COR-L47 (cell line): ENCODE measurements around the gene ADAMTS9.

Experiments
- DNase-seq: peaks from one replicate; lab custom pipeline; 2025; lab: John Stamatoyannopoulos, UW

ADAMTS9 gene

GRCh38 chr3:64651741-64652241, 36.0 kb downstream of the ADAMTS9 start:
- DNase-seq, result no peak

DNA sequence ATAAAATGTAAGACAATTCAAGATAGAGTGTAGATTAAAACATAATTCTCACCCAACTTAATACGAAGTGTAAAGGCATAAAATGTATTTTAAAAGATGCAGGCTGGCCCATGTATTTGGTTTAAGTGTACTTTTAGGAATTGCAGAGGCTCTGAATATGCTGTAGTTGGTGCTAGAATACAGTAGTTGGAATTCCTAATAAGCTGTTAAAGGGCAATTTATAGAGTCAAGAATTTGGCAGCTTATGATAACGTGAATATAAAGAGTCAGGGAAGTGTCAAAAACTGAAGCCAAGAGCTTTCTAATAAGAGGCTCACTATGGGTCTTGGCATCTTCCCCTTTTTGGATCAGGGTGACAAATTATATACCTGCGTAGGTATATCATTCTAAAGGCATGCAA, 36.5 kb downstream of the ADAMTS9 start:
- DNase-seq, result no peak

- DNase-seq, result no peak
Measured at GRCh38 chr3:64650715-64651114, 37.1 kb downstream of the ADAMTS9 start.

GRCh38 chr3:64650096-64650622, 37.6 kb downstream of the ADAMTS9 start:
- no peak for DNase-seq

DNA sequence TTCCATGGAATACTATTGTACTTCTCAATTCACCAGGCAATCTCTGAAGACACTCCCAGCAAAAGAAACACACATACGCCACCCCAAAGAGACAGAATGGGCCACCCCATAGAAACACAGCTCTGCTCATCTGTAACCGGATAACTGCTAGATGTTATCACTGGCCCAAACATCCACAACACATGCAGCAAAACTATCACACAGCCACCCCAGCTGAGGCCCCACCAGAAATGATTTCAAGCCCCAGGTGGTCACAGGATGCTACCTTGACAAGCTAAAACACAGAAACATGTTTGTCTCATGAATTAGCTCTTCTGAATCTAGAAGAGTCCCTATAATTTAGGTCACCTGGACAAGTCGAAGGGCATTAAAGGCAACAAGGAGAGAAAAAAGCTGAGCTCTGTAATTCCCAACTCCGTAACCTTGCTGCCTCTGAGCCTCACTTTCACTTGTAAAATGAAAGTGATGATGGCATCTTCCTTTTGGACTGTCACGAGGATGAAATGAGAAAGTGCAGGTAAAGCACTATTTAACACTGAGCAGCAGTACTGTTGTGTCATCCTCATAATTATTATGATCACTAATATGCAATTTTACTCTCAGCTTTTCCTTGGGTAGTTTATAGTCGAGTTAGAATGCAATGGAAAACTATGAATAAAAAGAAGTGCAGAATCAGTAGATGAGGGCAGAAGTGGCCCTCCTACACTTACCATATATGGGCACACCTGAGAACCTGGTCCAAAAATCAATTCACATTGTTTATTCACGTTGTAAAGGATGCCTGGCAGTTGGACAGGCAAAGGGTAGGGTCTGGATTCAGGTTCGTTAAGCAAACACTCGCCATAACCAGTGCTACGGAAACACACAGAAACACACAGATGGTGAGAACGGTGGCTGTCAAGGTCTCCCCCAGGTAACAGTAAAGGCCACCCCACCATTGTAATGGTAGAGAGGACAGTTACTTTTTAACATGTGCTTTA, 38.6 kb downstream of the ADAMTS9 start:
- no peak for DNase-seq

DNA sequence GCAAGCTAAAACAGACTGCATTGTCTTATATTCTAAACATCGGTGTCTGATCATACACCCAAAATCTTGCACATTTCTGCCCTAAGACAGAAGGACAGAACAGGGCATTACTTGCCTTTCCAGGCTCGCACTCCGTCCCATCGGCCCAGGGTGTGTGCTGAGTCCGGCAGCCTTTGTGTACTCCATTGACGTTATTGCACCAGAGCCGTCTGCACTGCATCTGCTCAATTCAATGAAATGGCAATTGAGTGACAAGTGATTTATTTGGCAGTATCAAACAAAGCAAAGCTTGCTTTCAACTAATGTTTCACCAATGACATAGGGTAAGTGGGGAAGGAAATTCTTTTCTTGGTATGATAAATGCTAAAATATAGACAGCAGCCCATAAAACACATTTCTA, 40.0 kb downstream of the ADAMTS9 start:
- DNase-seq, result no peak

DNA sequence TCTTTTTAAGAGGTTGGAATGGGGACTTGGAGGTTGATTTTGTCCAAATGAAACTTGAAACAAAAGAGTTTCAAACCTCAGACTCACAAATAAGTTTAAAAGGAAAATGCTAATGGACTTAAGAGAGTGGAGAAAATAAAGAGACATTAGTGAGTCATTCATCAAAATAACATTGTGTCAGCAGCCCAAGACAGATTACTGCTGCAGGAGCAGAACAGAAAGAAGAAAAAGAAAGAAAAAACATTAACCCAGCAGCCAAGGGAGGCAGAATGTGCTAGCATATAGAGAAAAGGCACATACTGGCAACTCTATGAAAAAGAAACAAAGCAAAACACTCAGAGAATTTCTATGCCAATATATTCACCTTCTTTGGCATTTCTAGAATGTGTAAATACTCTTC, 42.6 kb downstream of the ADAMTS9 start:
- no peak for DNase-seq

DNA sequence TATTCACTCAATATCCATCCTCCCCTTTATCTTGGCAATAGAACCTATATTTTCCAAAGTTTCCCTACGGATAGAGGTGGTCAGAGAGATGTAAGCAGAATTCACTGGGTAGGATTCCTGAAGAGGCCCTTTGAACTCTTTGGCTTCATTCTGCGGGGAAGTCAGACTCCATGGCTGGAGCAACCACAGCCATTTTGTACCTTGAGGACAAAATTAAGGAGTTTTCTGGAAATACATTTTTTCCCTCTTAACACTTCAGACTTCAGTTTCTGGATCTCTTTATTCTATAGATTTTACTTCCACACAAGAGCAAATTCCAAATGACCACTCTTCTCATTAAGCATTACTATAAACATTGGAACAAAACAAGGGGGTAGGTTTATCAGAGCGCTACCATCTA, 43.3 kb downstream of the ADAMTS9 start:
- DNase-seq, result no peak

DNA sequence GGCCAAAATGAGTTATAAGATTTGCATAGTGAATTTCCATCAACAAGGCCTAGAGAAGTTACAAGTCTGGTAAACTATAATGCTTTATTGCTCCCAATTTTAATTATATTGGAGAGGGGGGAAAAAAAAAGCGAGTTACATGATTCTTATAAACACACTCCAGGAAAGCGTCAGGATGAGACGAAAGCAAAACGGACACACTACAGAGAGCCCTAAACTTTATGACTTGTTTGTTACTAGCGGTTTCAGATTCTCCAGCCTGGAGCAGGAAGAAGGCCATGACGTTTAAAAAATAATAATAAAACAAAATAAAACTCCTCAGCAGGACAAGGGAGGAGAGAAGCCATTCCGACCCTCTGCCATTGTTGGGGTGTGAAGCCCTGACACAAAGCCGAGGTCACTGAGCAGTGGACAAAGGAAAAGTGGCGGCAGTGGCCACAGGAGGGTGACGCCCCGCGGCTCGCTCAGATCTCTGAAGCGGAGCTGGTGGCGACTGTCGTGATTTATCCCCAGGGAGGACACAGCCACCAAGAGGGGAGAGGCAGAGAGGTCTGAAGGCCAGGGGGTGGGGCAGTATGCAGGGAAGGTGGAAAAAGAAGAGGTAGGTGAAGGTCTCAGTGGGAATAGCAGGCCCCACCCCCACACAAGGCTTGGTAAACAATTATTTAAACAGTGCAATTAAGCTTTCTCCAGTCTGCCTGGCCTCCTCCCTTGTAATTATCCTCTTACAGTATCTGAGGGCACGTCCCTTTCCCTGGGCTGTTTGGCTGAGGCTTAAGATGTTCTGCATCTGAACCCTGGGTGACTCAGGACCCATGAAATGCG, 45.3 kb downstream of the ADAMTS9 start:
- peak; percentile 35 for DNase-seq

GRCh38 chr3:64638981-64639481, 48.8 kb downstream of the ADAMTS9 start:
- DNase-seq, result no peak

- DNase-seq, result no peak
Measured at GRCh38 chr3:64638511-64638910, 49.3 kb downstream of the ADAMTS9 start.

DNA sequence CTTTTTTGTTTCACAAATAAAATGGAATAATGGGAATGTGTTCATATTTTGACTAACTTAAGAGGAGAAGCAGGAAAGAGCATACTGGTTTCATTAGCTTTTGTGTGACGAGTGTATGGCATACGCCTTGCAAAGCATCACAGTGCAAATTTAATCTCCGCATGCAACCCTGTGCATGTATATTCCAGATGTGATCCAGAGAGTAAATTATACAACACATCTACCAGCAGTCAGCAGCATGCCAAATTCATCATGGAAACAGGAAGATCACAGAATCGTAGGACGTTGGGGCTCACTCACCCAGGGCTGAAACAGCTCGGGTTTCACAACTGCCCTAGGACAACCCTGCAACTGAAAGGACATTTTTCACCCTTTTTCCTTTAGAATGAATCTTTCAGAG, 53.4 kb downstream of the ADAMTS9 start:
- no peak for DNase-seq

DNA sequence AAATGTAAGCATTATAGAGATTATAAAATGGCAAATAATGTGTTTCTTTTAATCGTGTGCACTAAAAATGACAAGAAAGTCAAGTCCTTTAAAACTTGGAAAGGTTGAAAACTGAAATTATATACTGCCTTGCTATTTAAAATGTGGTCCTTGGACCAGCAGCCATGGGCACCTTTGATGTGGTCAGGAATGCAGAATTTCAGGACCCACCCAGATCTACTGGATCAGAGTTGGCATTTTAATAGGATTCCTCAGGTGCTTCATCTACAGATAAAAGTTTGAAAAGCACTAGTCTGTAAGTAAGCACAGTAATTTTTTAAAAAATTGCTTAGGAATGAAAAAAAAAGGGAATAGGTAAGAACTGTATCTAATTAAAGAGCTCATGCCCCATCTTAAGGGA, 55.8 kb downstream of the ADAMTS9 start:
- no peak for DNase-seq

- DNase-seq, result no peak
Measured at GRCh38 chr3:64627471-64628321, 60.1 kb downstream of the ADAMTS9 start.

DNA sequence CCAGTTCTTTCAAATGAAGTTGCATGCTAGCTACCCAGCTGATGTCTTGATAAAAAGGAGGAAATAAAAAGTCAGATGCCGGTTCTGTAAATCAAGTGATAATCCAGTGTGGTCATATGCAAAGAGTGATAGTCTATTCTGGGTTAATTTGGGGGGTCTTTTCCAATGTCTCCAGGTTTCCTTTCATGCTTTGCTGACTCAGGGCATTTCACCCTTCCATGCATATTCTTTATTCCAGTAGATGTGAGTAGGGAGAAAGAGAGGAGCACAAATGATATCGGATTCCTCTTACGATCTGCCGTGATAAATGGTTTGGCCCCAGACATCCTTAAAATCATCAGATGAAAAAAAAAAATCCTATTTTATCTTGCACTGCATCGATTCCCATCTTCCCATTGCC, 60.8 kb downstream of the ADAMTS9 start:
- no peak for DNase-seq

GRCh38 chr3:64625381-64625780, 62.4 kb downstream of the ADAMTS9 start:
- no peak for DNase-seq

DNA sequence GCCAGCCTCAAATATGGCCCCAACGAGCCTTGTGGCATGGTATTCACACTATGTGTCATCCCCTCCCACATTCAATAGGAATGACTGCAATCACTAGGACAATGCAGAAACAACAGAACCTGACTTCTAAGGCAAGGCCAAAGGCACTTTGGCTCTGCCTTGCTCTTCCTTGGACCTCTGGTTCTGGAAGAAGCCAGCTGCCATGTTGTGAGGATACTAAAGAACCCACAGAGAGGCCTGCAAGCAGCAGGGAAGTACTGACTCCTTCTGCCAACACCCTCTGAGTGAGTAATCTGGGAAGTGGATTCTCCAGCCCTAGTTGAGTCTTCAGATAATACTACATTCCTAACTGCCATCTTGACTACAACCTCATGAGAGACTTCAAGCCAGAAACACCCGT, 64.7 kb downstream of the ADAMTS9 start:
- DNase-seq, result no peak

DNA sequence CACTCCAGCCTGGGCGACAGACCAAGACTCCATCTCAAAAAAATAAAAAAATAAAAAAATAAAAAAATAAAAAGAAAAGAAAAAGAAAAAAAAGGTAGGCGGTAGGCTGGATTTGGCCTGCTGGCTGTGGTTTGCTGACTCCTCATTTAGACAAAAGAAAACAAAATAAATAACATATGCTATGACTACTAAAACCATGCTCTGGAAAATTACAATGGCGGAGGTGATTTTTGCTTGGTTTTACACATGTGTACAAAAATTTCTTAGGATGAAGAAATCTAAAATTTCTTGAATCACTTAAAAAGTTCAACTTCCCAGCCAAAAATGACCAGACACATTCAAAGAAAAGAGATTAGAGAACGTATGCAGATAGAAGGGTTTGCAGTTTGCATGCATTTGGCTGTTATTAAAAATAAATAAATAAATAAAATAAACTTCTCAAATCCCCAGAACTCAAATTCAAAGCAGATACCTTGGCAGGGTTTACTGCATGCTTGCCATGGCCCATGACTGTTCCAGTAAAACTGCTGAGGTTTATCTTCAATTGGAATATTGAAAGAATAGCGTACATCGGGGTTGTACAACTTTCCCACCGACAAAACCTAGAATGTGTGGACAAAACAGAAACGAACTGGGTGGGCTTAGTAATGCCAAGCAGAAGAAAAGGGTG, 65.9 kb downstream of the ADAMTS9 start:
- no peak for DNase-seq

GRCh38 chr3:64621275-64621674, 66.5 kb downstream of the ADAMTS9 start:
- no peak for DNase-seq

DNA sequence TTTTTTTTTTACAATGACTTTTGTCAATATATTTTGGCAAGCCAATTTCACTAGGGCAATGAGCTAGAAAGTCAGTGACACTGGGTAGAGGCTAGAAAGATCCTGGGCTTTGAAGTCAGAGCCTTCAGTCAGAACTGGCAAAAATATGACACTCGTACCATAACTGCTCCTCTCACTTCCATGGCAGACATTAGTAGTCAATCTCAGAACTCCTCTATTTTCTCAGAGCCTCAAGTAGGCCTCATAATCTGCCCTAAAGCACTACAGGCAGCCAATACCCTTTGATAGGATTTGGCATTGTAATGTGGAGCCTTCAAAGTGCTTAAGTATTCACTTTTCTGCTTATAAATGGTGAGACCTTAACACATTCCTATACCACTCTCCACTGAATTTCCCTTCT, 67.8 kb downstream of the ADAMTS9 start:
- no peak for DNase-seq

- no peak for DNase-seq
Measured at GRCh38 chr3:64619216-64619615, 68.6 kb downstream of the ADAMTS9 start.
